ENCODE measurements around the gene CNOT1.
A peak's percentile ranks its signal among the peaks of the same experiment; 100 is the strongest.

CNOT1 gene

GRCh38 chr16:58515125-58515870 lies 114.3 kb downstream of the CNOT1 start, which contains the start of gene SETD6:
TSS of gene SETD6 (plus strand) at chr16:58515517. CDS start at chr16:58515538, 21 bp downstream.
- DNase-seq = peak; percentile 90

- no peak for DNase-seq
Measured at GRCh38 chr16:58513874-58514273, 115.8 kb downstream of the CNOT1 start.

- peak; percentile 52 for DNase-seq
Measured at GRCh38 chr16:58511933-58512815, 117.5 kb downstream of the CNOT1 start.

GRCh38 chr16:58510776-58511628 lies 118.6 kb downstream of the CNOT1 start:
- no peak for DNase-seq

GRCh38 chr16:58510097-58510775 lies 119.4 kb downstream of the CNOT1 start:
- DNase-seq = no peak

GRCh38 chr16:58509256-58510096 lies 120.2 kb downstream of the CNOT1 start:
- no peak for DNase-seq

GRCh38 chr16:58508671-58509251 lies 120.9 kb downstream of the CNOT1 start:
- no peak for DNase-seq

GRCh38 chr16:58507963-58508670 lies 121.5 kb downstream of the CNOT1 start:
- no peak for DNase-seq

- no peak for DNase-seq
Measured at GRCh38 chr16:58507195-58507962, 122.2 kb downstream of the CNOT1 start.

GRCh38 chr16:58506241-58507194 lies 123.1 kb downstream of the CNOT1 start:
- DNase-seq = no peak

GRCh38 chr16:58503863-58504688 lies 125.5 kb downstream of the CNOT1 start:
- DNase-seq = no peak

GRCh38 chr16:58503166-58503862 lies 126.3 kb downstream of the CNOT1 start:
- DNase-seq = no peak

GRCh38 chr16:58502217-58502921 lies 127.3 kb downstream of the CNOT1 start:
- DNase-seq = no peak

- peak; percentile 42 for DNase-seq
Measured at GRCh38 chr16:58501242-58502131, 128.1 kb downstream of the CNOT1 start.
